Progenitor cell of endocrine pancreas (in vitro differentiated cells): ENCODE results near the gene SLC12A6. TPM values are rescaled to one million over a fixed set of nuclear protein-coding genes. Genes with fewer than 3 reads are reported as not detected.
A peak's percentile ranks its signal among the peaks of the same experiment; 100 is the strongest.

Experiments
- DNase-seq: peaks from one replicate; pipeline ENCODE4 v3.0.0; 2021; ENCODE audit warnings: low spot score; ENCODE audit not compliant: unreplicated experiment
- H3K27ac Mint-ChIP-seq: 2 replicates; pipeline ENCODE4 v1.8.0; 2021; ENCODE audit warnings: mild to moderate bottlenecking, moderate library complexity, mixed read lengths
- H3K27me3 Mint-ChIP-seq: 2 replicates; pipeline ENCODE4 v1.8.0; 2021; ENCODE audit warnings: mixed read lengths
- H3K36me3 Mint-ChIP-seq: 2 replicates; pipeline ENCODE4 v1.8.0; 2022; ENCODE audit warnings: mixed read lengths; ENCODE audit not compliant: insufficient read depth
- H3K4me1 Mint-ChIP-seq: 2 replicates; pipeline ENCODE4 v1.8.0; 2021; ENCODE audit warnings: low read depth, mixed read lengths
- H3K4me3 Mint-ChIP-seq: 2 replicates; pipeline ENCODE4 v1.8.0; 2021; ENCODE audit warnings: low read depth, mild to moderate bottlenecking, moderate library complexity, mixed read lengths
- H3K9me3 Mint-ChIP-seq: 2 replicates; pipeline ENCODE4 v1.8.0; 2021; ENCODE audit warnings: low read depth, mixed read lengths
- CTCF ChIP-seq: fragments of 200-600 bp; sonication (generic); IDR thresholded peaks from one replicate; pipeline ENCODE4 v1.5.0; 2021; ENCODE audit warnings: antibody characterized with exemption, mild to moderate bottlenecking; ENCODE audit not compliant: unreplicated experiment
- total RNA-seq: library from RNA; stranded (reverse); gene quantifications from 2 replicates; pipeline ENCODE4 v1.2.1, GENCODE V29; 2021

The SLC12A6 gene
- total RNA-seq, 1 donor from 2014 or later: 30.9 TPM

- H3K27me3 Mint-ChIP-seq: no peaks in the 10 kb centered on the region
- TF ChIP-seq CTCF: no peak
- no peaks in the 10 kb centered on the region for H3K9me3 Mint-ChIP-seq
- H3K36me3 Mint-ChIP-seq: peaks cover 2% of the 10 kb centered on the region
- H3K4me3 Mint-ChIP-seq: peak overlapping the region; percentile 89
- peaks cover 14% of the 10 kb centered on the region for H3K4me1 Mint-ChIP-seq
- peak overlapping the region; percentile 91 for H3K27ac Mint-ChIP-seq
- peak; percentile 59 for DNase-seq
Observed at GRCh38 chr15:34366271-34367065, 28.9 kb upstream of the SLC12A6 start.

- no peaks in the 10 kb centered on the region for H3K27me3 Mint-ChIP-seq
- peaks cover 2% of the 10 kb centered on the region for H3K36me3 Mint-ChIP-seq
- H3K27ac Mint-ChIP-seq: peak overlapping the region; percentile 91
- H3K4me3 Mint-ChIP-seq: peak overlapping the region; percentile 89
- no peaks in the 10 kb centered on the region for H3K9me3 Mint-ChIP-seq
- no peak for DNase-seq
- TF ChIP-seq CTCF: no peak
- H3K4me1 Mint-ChIP-seq: peaks cover 14% of the 10 kb centered on the region
Observed at GRCh38 chr15:34365836-34366235, 28.3 kb upstream of the SLC12A6 start.

GRCh38 chr15:34365091-34365825, 27.7 kb upstream of the SLC12A6 start:
- Mint-ChIP-seq H3K27ac (no peak overlapping the region), H3K4me3 (peak overlapping the region; percentile 89), H3K36me3 (peaks cover 2% of the 10 kb centered on the region), H3K9me3 (no peaks in the 10 kb centered on the region), H3K27me3 (no peaks in the 10 kb centered on the region), H3K4me1 (peaks cover 14% of the 10 kb centered on the region)
- no peak for TF ChIP-seq CTCF
- DNase-seq: no peak

- H3K9me3 Mint-ChIP-seq: no peaks in the 10 kb centered on the region
- H3K36me3 Mint-ChIP-seq: peaks cover 6% of the 10 kb centered on the region
- DNase-seq: no peak
- H3K27me3 Mint-ChIP-seq: no peaks in the 10 kb centered on the region
- no peak overlapping the region for H3K27ac Mint-ChIP-seq
- no peak overlapping the region for H3K4me3 Mint-ChIP-seq
- TF ChIP-seq CTCF: no peak
- peaks cover 14% of the 10 kb centered on the region for H3K4me1 Mint-ChIP-seq
Observed at GRCh38 chr15:34364041-34364440, 26.5 kb upstream of the SLC12A6 start.

- Mint-ChIP-seq H3K9me3 (no peaks in the 10 kb centered on the region), H3K27me3 (no peaks in the 10 kb centered on the region), H3K4me3 (no peak overlapping the region), H3K4me1 (peaks cover 9% of the 10 kb centered on the region), H3K27ac (no peak overlapping the region), H3K36me3 (peaks cover 12% of the 10 kb centered on the region)
- no peak for TF ChIP-seq CTCF
- no peak for DNase-seq
Observed at GRCh38 chr15:34362047-34362773, 24.6 kb upstream of the SLC12A6 start.
